Effector memory CD4-positive, alpha-beta T cell (primary cell): ENCODE measurements around the gene RFC4.

ENCODE experiments used
- DNase-seq, 3 donors: peaks; one replicate each; pipeline ENCODE4 v3.0.0-alpha.2; 2020
- H3K27ac ChIP-seq: 2 replicates; pipeline ENCODE4 v1.7.0; 2013; ENCODE audit warnings: mild to moderate bottlenecking, low read length, moderate library complexity; ENCODE audit not compliant: insufficient read depth, poor library complexity, severe bottlenecking
- H3K27me3 ChIP-seq: replicated peaks from 2 replicates; pipeline ENCODE4 v1.7.0; 2013; ENCODE audit warnings: mild to moderate bottlenecking, low read length; ENCODE audit not compliant: insufficient read depth, control insufficient read depth, poor library complexity, severe bottlenecking
- H3K36me3 ChIP-seq: 2 replicates; pipeline ENCODE4 v1.7.0; 2013; ENCODE audit warnings: mild to moderate bottlenecking, low read length, moderate library complexity; ENCODE audit not compliant: control insufficient read depth, insufficient read depth
- H3K4me1 ChIP-seq: 2 replicates; pipeline ENCODE4 v1.7.0; 2013; ENCODE audit warnings: low read length, mild to moderate bottlenecking; ENCODE audit not compliant: control insufficient read depth, insufficient read depth, poor library complexity, severe bottlenecking
- H3K4me3 ChIP-seq: 2 replicates; pipeline ENCODE4 v1.7.0; 2013; ENCODE audit warnings: low read length, low read depth, mild to moderate bottlenecking; ENCODE audit not compliant: insufficient read depth, poor library complexity, severe bottlenecking
- H3K9me3 ChIP-seq: 2 replicates; pipeline ENCODE4 v1.7.0; 2013; ENCODE audit warnings: mild to moderate bottlenecking, low read length, moderate library complexity; ENCODE audit not compliant: control insufficient read depth

The RFC4 gene

DNA sequence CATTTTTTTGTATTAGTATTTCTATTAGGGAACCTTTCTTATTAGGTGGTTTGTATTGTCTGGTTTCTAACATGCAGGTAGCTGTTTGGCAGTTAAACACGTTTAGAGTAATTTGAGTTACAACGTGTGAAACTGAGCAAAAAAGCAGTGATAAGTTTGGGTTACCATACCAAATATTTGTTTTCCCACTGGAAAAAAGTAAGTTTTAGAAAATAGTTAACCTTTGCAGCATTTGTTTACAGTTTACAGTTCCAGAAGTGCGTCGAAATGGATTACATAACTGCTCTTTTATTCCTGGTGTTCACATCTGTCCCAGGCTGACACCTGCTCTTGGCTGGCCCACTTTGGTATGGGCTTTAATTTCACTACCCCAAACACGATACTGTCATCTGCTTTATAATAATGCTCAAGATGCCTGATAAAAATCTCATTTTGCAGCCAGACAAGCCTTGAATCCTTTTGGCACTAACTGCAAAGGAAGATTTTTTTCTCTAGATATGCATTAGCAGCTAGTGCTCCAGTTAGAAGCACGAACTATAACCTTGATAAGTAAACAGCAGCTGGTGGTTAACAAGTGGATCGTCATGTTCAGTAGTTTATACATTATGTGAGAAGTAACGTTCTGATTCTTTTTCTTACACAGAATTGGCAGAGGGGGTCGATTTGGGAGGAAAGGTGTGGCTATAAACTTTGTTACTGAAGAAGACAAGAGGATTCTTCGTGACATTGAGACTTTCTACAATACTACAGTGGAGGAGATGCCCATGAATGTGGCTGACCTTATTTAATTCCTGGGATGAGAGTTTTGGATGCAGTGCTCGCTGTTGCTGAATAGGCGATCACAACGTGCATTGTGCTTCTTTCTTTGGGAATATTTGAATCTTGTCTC, 17.6 kb downstream of the RFC4 start:
- Histone ChIP-seq H3K9me3 (no peaks in the 10 kb centered on the region), H3K36me3 (peaks cover 58% of the 10 kb centered on the region), H3K27ac (no peak overlapping the region), H3K4me3 (no peak overlapping the region), H3K27me3 (no peaks in the 10 kb centered on the region), H3K4me1 (peaks cover 29% of the 10 kb centered on the region)
- DNase-seq: no peak

GRCh38 chr3:186787642-186788481, 18.4 kb downstream of the RFC4 start:
- Histone ChIP-seq H3K27me3 (no peaks in the 10 kb centered on the region), H3K9me3 (no peaks in the 10 kb centered on the region), H3K27ac (peak overlapping the region; percentile 28), H3K4me1 (peaks cover 29% of the 10 kb centered on the region), H3K36me3 (peaks cover 58% of the 10 kb centered on the region), H3K4me3 (no peak overlapping the region)
- no peak for DNase-seq

DNA sequence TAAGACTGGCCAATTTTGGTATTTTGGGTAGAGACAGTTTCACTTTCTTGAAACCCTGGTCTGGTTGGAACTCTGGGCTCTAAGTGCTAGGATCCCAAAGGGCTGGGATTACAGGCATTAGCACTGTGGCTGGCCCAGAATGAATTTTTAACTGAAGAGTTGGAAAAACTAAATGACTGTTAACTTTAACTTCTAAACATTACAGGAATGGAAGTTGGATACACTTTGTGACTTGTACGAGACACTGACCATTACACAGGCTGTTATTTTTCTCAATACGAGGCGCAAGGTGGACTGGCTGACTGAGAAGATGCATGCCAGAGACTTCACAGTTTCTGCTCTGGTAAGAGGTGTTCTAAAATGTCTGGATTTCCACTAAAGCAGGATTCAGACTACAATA, 19.4 kb downstream of the RFC4 start:
- H3K27ac ChIP-seq: peak overlapping the region; percentile 28
- H3K27me3 ChIP-seq: no peaks in the 10 kb centered on the region
- no peak for DNase-seq
- no peak overlapping the region for H3K4me3 ChIP-seq
- no peaks in the 10 kb centered on the region for H3K9me3 ChIP-seq
- H3K36me3 ChIP-seq: peaks cover 58% of the 10 kb centered on the region
- H3K4me1 ChIP-seq: peaks cover 29% of the 10 kb centered on the region

DNA sequence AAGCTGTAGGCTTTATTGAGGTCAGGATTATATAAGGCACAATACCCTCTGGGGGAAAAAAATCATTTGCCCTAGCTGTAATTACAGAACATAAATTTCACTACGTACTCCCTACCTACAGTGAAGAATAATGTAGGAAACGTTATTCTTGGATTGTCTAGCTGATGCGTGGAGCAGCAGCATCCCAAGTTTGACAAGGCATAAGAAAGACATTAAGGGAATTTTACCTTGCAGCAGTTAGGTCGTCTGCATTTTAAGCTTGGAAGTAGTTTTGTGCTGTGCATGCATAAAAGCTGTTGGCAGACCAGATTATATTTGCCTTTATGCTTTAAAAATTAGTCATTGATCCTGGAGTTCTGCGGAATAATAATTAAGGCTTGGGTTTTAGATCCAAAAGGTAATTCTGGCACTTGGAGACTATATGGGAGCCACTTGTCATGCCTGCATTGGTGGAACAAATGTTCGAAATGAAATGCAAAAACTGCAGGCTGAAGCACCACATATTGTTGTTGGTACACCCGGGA, 20.7 kb downstream of the RFC4 start:
- Histone ChIP-seq H3K36me3 (peaks cover 58% of the 10 kb centered on the region), H3K4me1 (peaks cover 29% of the 10 kb centered on the region), H3K9me3 (no peaks in the 10 kb centered on the region), H3K27me3 (no peaks in the 10 kb centered on the region), H3K27ac (peak overlapping the region; percentile 28), H3K4me3 (peak overlapping the region; percentile 97)
- no peak for DNase-seq

DNA sequence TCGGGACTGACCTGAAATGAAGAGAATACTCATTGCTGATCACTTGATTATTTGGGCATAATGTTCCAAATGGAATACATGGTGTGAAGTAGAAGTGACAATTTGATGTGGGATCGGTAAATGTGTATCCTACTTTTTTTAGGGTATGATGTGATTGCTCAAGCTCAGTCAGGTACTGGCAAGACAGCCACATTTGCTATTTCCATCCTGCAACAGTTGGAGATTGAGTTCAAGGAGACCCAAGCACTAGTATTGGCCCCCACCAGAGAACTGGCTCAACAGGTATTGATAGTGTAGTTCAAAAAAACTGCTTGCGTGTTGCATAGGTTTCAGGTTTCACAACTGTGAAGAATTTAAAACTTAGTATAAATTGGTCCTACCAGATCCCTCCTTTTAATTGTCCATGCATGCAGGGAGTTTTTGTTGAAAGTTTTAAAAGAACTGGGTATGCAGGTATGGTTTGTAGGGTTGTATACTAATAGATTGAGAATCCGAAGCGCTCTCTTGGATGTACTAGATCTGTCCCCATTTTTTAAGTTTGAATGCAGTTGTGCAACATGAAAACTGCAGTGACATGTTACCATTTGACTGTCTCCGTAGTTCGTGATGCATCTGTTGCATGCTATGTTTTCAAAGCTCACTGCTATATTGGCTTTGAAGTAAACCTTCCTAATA, 21.3 kb downstream of the RFC4 start:
- peaks cover 54% of the 10 kb centered on the region for H3K36me3 ChIP-seq
- no peaks in the 10 kb centered on the region for H3K27me3 ChIP-seq
- peak overlapping the region; percentile 97 for H3K4me3 ChIP-seq
- peak overlapping the region; percentile 98 for H3K27ac ChIP-seq
- DNase-seq: no peak
- H3K4me1 ChIP-seq: peaks cover 29% of the 10 kb centered on the region
- H3K9me3 ChIP-seq: no peaks in the 10 kb centered on the region

DNA sequence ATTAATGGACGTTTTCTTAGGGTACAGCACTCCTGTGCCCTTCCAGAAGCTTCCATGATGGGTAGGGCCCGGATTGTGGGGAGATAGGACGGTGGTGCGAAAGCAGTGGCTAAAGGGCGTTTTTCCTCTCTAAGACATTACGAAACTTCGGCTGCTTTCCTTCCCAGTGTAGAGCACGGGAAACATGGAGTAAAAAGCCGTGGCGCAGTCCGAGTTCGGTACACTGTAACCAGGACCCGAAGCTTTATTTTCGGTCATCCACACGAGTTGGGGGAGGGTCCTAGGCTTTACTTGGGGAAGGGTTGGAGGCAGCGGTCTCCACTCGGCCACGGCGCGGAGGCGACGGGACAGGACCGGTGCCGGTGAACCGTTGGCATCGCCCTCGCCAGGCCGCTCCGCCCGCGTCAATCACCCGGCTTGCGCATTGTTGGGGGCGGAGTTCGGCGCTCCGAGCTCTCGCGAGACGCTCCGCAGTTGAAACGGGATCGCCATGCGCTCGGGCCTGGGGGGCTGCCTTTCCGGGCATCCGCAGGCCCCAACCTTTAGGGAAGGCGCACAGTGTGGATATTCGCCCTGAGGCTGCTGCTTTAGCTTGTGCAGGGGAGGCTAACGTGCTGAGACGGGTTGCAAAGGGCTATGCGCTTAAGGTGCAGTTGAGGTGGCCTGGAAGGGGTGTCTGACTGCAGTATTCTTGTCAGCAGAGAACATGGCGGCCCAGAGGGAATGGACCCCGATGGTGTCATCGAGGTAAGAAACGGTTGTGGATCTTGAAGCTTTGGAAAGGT, 22.4 kb downstream of the RFC4 start:
- Histone ChIP-seq H3K27ac (peak overlapping the region; percentile 98), H3K27me3 (no peaks in the 10 kb centered on the region), H3K9me3 (no peaks in the 10 kb centered on the region), H3K4me3 (peak overlapping the region; percentile 97), H3K36me3 (peaks cover 46% of the 10 kb centered on the region), H3K4me1 (peaks cover 29% of the 10 kb centered on the region)
- DNase-seq: peak; percentile 66 to 75 (median 68)

DNA sequence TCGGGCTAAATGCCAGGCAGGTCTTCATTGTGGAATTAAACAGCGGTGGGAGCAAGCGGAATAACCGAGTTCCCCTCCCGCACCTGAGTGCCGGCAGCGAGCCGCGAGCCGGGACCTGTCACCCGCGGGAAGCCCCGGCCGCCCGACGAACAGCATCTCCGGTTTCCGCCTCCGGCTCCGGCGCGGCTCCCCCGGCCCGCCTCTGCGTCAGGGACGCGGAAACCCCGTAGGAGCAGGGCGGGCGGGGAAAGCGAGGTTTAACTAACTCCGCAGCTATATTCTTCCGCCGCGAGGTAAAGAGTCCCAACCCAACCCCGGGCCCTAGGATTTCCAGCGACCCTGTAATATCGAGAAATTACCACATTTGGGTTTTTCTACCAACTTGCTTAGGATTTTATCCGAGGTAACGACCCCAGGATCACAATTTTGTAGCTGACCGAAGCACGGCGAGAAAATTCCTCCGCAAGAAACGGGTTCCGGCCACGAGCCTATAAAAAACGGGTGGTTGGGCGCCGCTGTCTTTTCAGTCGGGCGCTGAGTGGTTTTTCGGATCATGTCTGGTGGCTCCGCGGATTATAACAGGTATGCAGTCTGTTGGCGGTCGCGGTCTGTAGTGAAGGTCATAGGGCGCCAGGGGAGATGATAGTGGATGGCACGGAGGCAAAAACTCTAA, 23.1 kb downstream of the RFC4 start, which contains the start of gene EIF4A2:
Gene EIF4A2 (plus strand): TSS at position 520 of the 673 bp plus-strand sequence. CDS start 34 bp downstream, at position 554.
- DNase-seq: peak; percentile 86 to 89 (median 88)
- Histone ChIP-seq H3K36me3 (peaks cover 38% of the 10 kb centered on the region), H3K4me1 (peaks cover 29% of the 10 kb centered on the region), H3K9me3 (no peaks in the 10 kb centered on the region), H3K4me3 (peak within 1 kb of the TSS; percentile 97), H3K27ac (peak within 1 kb of the TSS; percentile 98), H3K27me3 (no peaks in the 10 kb centered on the region)

DNA sequence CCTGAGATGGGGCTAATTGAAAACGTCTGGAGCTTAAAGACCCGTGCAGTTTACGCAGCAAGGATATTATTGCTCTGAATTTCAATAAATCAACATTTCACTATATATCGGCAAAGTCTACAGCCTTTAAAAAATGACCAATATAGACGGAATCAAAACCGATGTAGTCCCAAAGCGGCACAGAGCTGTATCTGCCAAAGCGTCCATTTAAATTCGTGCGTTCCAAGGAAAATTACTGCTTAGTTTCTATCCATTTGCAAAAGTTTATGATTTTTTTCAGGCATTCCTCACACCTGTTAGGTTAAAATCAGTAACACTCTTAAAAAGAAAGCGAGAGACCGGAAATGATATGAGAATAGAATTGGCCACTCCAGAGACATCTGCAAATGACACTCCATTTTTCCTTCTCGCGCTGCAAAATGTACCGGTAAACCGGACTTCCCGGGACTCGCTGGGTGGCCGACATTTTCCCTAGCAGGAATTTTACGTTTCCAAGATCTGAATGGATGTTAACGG, 23.7 kb downstream of the RFC4 start:
- Histone ChIP-seq H3K36me3 (peaks cover 33% of the 10 kb centered on the region), H3K4me1 (peaks cover 24% of the 10 kb centered on the region), H3K27ac (peak overlapping the region; percentile 98), H3K27me3 (no peaks in the 10 kb centered on the region), H3K4me3 (peak overlapping the region; percentile 97), H3K9me3 (no peaks in the 10 kb centered on the region)
- no peak for DNase-seq
